KOPT-K1 (cell line): ENCODE data around the gene TPRA1.
"Not testable (repeated sequence)": the region's sequence is repeated elsewhere in the genome, so short reads cannot be mapped to it uniquely, and the experiment has no call there.

Experiments
- H3K27ac ChIP-seq: fragments of 200-600 bp; sonication (generic); 2 replicates; pipeline ENCODE4 v1.5.1; 2016; ENCODE audit warnings: antibody characterized with exemption, mild to moderate bottlenecking, low read depth, low read length; ENCODE audit not compliant: poor library complexity, severe bottlenecking
- H3K36me3 ChIP-seq: fragments of 200-600 bp; sonication (generic); 2 replicates; pipeline ENCODE4 v1.5.1; 2017; ENCODE audit warnings: antibody characterized with exemption, mild to moderate bottlenecking, low read length, moderate library complexity; ENCODE audit not compliant: insufficient read depth
- H3K9me3 ChIP-seq: fragments of 200-600 bp; sonication (generic); 2 replicates; pipeline ENCODE4 v1.5.1; 2017; ENCODE audit warnings: antibody characterized with exemption, low read length, mild to moderate bottlenecking; ENCODE audit not compliant: insufficient read depth, poor library complexity, severe bottlenecking

The TPRA1 gene

DNA sequence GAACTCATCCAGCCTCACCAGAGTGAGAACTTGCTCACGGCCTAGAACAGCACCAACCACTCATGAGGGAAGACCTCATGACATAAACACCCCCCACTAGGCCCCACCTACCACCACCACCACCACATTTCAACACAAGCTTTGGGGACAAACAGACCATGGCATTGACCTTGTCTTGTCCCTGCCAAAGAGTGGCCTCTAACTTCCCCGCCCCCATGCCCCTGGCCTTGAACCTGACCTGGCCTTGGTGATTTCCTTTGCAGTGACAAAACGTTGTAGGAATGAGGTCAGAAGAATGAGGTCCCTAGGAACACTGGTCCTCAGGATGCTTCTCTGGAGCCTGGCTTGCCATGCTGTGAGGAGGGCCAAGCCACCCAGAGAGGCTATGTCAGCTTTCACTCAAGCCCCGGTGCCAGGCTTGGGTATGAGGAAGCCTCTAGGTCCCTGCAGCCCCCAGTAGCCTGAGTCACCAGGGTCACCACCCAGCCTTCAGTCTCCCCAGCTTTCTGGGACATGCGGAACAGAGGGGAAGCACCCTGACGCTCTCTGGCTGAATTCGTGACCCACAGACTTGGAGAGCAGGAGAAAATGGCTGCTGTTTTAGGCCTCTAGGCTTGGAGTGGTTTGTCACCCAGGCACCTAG lies 57.9 kb downstream of the TPRA1 start:
- no peaks in the 10 kb centered on the region for H3K36me3 ChIP-seq

GRCh38 chr3:127531821-127532220 lies 58.7 kb downstream of the TPRA1 start:
- no peaks in the 10 kb centered on the region for H3K36me3 ChIP-seq
- no peak overlapping the region for H3K27ac ChIP-seq
- H3K9me3 ChIP-seq = no peaks in the 10 kb centered on the region

More for the DNA sequence above, 57.9 kb downstream of the TPRA1 start:
- H3K27ac ChIP-seq = no peak overlapping the region
- no peaks in the 10 kb centered on the region for H3K9me3 ChIP-seq

DNA sequence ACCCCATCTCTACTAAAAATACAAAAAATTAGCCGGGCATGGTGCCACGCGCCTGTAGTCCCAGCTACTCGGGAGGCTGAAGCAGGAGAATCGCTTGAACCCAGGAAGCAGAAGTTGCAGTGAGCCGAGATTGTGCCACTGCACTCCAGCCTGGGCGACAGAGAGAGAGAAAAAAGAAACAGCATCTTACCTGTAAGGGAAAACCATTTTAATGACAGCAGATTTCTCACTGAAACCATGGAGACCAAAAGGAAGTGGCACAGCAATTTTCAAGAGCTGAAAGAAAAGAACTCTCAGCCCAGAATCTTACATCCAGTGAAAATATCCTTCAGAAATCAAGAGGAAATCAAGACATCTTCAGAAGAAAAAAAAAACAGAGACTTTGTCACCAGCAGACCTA lies 59.7 kb downstream of the TPRA1 start:
- not testable (repeated sequence) for H3K27ac ChIP-seq, H3K9me3 ChIP-seq

DNA sequence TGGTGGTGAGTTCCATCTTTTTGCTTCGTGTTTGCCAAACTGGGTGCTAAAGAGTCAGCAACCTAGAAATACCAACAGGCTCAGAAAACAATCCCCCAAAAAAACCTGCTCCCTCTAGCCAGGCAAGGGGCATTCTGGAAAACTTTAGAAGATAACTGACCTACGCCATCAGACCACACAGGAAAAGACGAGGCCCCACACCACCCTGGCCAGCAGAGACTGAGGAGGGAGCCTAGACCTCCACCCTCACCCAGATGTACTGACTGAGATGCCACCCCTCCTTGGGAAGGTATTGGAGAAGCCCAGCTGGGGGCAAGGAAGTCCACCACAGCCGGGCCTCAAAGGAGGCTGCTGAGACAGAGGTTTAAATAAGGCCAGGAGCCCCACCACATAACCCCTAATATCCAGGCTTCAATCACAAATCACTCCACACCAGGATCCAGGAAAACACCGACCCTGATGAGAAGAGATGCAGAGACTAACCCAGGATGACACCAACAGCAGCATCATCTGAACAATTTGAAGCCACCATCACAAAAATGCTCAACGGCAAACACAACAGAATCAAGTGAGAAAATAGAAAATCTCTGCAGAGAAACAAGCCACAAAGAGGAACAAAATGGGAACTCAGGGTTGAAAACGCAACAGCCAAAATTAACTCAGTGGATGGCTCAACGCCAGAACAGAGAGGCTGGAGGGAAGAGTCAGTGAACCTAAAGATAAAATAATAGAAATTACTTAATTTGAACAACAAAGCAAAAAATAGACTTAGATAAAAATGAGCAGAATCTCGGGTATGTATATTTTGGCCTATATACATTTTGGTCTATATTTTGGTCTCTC lies 61.0 kb downstream of the TPRA1 start:
- Histone ChIP-seq H3K9me3 (no peaks in the 10 kb centered on the region), H3K27ac (no peak overlapping the region), H3K36me3 (no peaks in the 10 kb centered on the region)

More for the DNA sequence above, 59.7 kb downstream of the TPRA1 start:
- H3K36me3 ChIP-seq = not testable (repeated sequence)

DNA sequence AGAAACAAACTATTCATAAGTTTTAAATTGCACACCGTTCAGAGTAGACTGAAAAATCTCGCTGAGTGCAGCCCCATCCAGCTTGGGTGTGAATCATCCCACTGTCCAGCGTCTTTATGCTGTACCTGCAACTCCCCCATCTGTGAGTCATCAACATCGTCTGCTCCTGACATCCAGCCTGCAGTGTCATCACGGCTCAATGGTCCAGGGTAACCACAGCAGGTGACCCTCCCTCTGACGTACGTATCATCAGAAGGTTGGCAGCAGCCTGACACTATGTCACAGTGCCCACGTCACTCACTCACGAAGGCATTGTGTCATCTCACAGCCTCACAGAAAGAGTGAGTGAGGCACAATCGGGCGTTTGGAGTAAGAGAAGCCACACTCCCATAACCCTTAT lies 65.2 kb downstream of the TPRA1 start:
- Histone ChIP-seq H3K9me3 (peaks cover 15% of the 10 kb centered on the region), H3K36me3 (no peaks in the 10 kb centered on the region), H3K27ac (no peak overlapping the region)

DNA sequence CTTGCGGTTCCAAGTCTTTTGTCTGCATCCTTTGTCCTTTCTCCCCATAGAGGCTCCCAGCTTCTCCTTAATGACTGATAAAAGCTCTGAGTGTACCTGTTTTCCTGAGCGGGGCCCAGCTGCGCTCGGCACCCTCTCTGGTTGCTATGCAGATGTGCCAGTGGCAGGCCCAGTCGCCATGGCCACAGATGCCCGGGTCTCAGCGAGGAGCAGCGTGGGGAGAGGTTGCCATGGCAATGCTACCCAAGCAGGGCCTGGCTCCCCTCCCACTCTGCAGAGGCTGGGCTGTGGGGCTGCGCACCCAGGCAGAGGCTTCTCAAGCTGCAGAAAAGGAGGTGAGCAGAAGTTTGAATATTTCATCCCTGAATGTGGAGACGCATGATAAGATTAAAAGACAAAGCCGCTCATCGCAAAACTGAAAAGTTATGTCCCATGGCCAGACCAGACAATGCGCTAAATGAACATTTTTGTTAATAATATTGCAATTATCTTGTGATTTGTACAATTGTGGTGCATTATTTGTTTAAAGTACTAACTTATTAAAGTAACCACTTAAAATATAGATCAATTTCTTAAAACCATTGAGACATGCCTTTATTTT lies 66.1 kb downstream of the TPRA1 start:
- H3K9me3 ChIP-seq = peaks cover 15% of the 10 kb centered on the region
- no peak overlapping the region for H3K27ac ChIP-seq

More for the DNA sequence above, 66.1 kb downstream of the TPRA1 start:
- no peaks in the 10 kb centered on the region for H3K36me3 ChIP-seq
